HG02885 (cell line): Measurements from ENCODE around the gene PTGER3.
"Not testable (repeated sequence)": the region's sequence is repeated elsewhere in the genome, so short reads cannot be mapped to it uniquely, and the experiment has no call there.

Source experiments
- ATAC-seq: cut with Tn5 transposase; IDR thresholded peaks from one replicate; pipeline ENCODE4 v1.9.1; 2021; ENCODE audit warnings: mild to moderate bottlenecking; ENCODE audit not compliant: unreplicated experiment, poor library complexity

The PTGER3 gene

DNA sequence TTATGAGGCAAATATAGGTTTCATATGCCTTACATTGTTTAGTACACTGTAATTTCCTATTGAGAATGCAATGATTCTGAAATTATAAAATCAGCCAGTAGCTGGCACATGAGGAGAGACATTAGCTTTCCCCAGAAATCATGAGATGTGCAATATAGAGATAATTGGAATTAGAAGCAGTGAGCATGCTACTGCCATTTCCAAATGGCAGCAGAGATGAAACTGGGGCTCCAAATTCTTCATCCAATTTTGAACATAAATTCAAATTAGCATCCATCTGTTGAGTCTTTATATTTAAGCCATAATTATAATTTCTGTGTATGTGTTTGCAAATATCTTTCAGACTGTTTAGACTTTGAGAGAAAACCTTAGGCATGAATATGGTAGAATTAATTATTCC lies 28.8 kb downstream of the PTGER3 start:
- ATAC-seq = no peak

DNA sequence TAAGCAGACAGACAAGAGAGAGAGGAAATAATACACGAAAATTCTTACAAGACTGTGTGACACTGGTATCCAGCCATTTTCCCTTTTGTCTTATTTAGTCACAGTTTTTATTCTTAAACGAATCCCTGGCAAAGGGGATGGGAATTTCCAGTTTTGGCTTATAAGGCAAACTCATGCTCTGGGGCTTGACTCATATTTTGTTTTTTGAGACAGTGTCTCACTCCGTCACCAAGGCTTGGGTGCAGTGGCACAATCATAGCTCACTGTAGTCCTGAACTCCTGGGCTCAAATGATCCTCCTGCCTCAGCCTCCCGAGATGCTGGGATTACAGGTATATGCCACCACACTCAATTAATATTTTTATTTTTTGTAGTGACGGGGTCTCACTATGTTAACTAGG lies 31.9 kb downstream of the PTGER3 start:
- ATAC-seq = no peak

- ATAC-seq = no peak
Measured at GRCh38 chr1:71014178-71014579, 33.4 kb downstream of the PTGER3 start.

GRCh38 chr1:71002709-71003475 lies 44.7 kb downstream of the PTGER3 start:
- ATAC-seq = no peak

DNA sequence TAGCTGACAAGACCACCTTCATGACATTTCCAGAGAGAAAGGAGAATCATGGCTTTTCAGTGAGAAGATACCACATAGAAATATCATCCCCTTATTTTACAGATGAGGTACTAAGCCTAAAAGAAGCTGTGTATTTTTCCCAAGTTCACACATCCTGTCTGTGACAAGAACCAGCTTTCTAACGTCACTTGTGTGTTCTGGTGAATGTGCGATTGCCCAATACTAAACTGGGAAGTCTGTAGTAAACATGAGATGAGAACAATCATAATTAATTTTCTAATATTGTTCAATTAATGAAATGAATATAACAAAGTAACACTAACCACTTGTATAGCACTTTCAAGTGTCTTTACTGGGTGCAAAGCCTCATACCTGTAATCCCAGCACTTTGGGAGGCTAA lies 46.0 kb downstream of the PTGER3 start:
- no peak for ATAC-seq

DNA sequence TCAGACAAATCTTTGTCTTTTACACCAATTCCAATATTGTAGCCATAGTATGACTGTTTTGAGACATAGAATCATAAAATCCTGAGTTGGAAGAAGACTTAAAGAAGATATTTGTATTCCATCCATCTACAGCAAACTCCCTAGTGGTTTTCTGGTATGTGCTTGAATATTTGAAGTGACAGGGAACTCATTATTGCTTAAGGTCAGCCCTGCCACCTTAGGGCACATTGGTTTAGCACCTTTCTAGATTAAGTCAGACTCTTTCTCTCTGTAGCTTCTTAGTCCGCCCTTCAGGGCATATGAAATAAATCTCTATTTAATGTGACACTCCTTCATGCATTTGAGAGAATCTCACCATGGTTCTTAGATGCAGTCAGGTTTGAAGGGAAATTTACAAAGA lies 49.8 kb downstream of the PTGER3 start:
- no peak for ATAC-seq

GRCh38 chr1:70994753-70995268 lies 52.8 kb downstream of the PTGER3 start:
- ATAC-seq = no peak

DNA sequence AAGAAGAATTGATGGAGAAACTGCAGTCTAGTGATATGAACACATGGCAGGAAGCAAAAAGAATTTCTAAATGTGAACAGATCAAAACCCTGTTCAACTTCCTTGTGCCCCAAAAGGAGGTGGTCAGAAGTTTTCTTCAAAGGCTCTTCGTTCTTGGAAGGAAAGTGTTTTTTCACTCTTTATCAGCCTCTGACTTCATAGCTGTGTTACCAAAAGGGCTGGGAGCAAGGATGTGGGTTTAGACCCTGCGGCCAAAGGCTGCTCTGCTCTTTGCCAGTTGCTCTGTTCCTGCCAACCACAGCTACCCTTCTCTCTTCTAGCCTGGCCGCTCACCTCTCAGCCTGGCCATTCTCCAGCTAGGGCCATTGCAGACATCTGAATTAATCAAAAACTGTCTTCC lies 53.8 kb downstream of the PTGER3 start:
- ATAC-seq = no peak

GRCh38 chr1:70992521-70992920 lies 55.1 kb downstream of the PTGER3 start:
- ATAC-seq = no peak

- ATAC-seq = no peak
Measured at GRCh38 chr1:70990469-70991253, 57.0 kb downstream of the PTGER3 start.

- ATAC-seq = no peak
Measured at GRCh38 chr1:70987497-70987896, 60.1 kb downstream of the PTGER3 start.

DNA sequence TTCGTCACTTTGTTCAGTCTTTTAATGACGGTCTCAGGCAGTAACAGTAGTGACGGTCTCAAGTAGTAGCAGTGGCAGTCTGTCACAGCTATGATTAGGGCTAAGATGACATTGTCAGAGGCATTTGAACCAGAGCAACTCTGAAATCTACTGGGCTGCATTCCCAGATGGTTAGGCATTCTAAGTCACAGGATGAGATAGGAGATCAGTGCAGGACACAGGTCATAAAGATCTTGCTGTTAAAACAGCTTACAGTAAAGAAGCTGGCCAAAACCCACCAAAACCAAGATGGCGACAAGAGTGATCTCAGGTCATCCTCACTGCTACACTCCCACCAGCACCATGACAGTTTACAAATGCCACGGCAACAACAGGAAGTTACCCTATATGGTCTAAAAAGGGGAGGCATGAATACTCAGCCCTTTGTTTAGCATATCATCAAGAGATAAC lies 61.8 kb downstream of the PTGER3 start:
- ATAC-seq = not testable (repeated sequence)

- ATAC-seq = not testable (repeated sequence)
Measured at GRCh38 chr1:70985278-70985677, 62.3 kb downstream of the PTGER3 start.

DNA sequence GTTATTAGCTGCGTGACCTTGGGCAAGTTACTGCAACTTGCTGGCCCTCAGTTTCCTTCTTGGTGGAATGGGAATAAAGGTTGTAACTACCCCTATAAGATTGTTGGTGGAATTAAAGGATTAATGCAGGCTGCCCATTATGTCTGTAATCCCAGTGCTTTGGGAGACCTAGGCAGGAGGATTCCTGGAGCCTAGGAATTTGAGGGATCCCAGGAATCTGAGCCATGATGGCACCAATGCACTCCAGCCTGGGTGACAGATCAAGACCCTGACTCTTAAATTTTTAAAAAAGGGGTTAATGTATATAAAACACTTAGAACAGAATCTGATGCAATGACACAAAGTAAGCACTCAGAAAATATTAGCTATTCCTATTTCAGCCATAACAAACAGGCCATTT lies 67.3 kb downstream of the PTGER3 start:
- ATAC-seq = no peak

DNA sequence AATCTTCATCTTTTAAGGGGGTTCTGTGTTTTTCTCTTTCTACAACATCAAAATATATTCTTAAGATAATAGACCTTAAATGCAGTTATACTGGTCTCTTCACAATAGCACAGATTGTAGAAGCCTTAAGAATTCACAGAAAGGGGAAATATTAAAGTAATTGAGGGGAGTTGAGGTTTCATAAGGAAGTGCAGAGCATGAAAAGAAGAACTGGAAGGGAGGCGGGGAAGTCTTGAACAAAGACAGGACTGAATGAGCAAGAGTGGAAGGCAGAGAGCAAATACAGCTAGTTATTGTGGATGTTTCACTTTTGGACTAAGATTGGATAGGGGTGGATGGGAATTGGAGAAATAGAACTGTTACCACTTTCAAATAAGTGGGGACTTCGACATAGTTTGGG lies 67.7 kb downstream of the PTGER3 start:
- no peak for ATAC-seq

- ATAC-seq = no peak
Measured at GRCh38 chr1:70979313-70979712, 68.3 kb downstream of the PTGER3 start.

- no peak for ATAC-seq
Measured at GRCh38 chr1:70978623-70979022, 69.0 kb downstream of the PTGER3 start.

- no peak for ATAC-seq
Measured at GRCh38 chr1:70977575-70977974, 70.0 kb downstream of the PTGER3 start.

GRCh38 chr1:70977041-70977440 lies 70.6 kb downstream of the PTGER3 start:
- no peak for ATAC-seq

- ATAC-seq = no peak
Measured at GRCh38 chr1:70973754-70974153, 73.9 kb downstream of the PTGER3 start.

DNA sequence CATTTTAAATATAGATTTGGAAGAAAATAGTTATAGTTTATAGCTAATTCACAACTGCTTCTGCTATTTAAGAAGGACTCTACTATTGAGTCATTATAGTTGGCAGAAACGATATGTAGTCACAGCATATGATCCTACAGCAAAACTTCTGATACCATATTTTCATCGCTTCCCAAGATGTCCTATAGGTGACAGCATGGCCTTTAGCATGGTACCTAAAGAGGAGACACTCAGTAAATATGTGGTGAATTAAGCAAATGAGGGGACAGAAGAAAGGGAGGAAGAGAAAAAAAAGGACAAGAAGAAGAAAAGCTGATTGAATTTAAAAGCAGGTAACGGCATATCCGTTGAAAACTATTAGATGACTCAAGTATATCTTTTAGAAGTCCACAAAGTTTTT lies 77.2 kb downstream of the PTGER3 start:
- ATAC-seq = no peak
